ENCODE measurements around the gene CLDN6. TPM values are rescaled to one million over a fixed set of nuclear protein-coding genes. Genes with fewer than 3 reads are reported as not detected.

Gene CLDN6
- total and polyA plus RNA-seq, 2 of the 13 experiments (the other 11 are each of a cell fraction or from before 2014, with no cell fraction given) = 5.9 to 7.6 TPM

- no peak for TF ChIP-seq ZNF609 (CRISPR knock-in tag; IDR thresholded peaks at IDR 0.05; ENCODE audit: borderline replicate concordance)
- TF ChIP-seq GLI4 (CRISPR knock-in tag; IDR thresholded peaks at IDR 0.05; ENCODE audit: borderline replicate concordance) = no peak
- no peak for TF ChIP-seq ZSCAN5A (CRISPR knock-in tag; IDR thresholded peaks at IDR 0.05; ENCODE audit: borderline replicate concordance)
- no peak; the same call in 1 of the 2 replicates for TF ChIP-seq ZBTB7A (CRISPR knock-in tag; IDR thresholded peaks at IDR 0.05)
- no peak for TF ChIP-seq PLRG1 (conservative IDR thresholded peaks at IDR 0.05)
- TF ChIP-seq CBX5 (CRISPR knock-in tag; IDR thresholded peaks at IDR 0.05; ENCODE audit: borderline replicate concordance) = peak; percentile 25; the same call in 1 of the 2 replicates
- TF ChIP-seq CERS6 (CRISPR knock-in tag; IDR thresholded peaks at IDR 0.05) = no peak
- peak; percentile 68 for TF ChIP-seq ATF2 (CRISPR knock-in tag; IDR thresholded peaks at IDR 0.05)
- 0 out of 2 replicates have a peak, but pooled peaks have one; percentile 50 for TF ChIP-seq HNRNPL (IDR thresholded peaks at IDR 0.05; ENCODE audit: low read depth, low read length)
- peak; percentile 69 for TF ChIP-seq TEAD3 (CRISPR knock-in tag; optimal IDR thresholded peaks at IDR 0.05; ENCODE audit: borderline replicate concordance)
- no peak for TF ChIP-seq KAT2B (IDR thresholded peaks at IDR 0.05; ENCODE audit: borderline replicate concordance, low read depth, low read length)
- TF ChIP-seq PRPF4 (IDR thresholded peaks at IDR 0.05; ENCODE audit: low read depth, low read length, poor library complexity, severe bottlenecking) = no peak
- TF ChIP-seq HDAC2 (CRISPR knock-in tag; IDR thresholded peaks at IDR 0.05) = peak; percentile 76
- peak; percentile 81 for TF ChIP-seq RFX5 (IDR thresholded peaks at IDR 0.05; ENCODE audit: low read depth, low read length)
- peak; percentile 99 for TF ChIP-seq NFYB (CRISPR knock-in tag; IDR thresholded peaks at IDR 0.05)
- TF ChIP-seq ZNF451 (CRISPR knock-in tag; IDR thresholded peaks at IDR 0.05) = peak; percentile 25; the same call in 1 of the 2 replicates
- no peak; the same call in 1 of the 2 replicates for TF ChIP-seq IRF9 (CRISPR knock-in tag; IDR thresholded peaks at IDR 0.05; ENCODE audit: borderline replicate concordance)
- TF ChIP-seq CEBPG (CRISPR knock-in tag; IDR thresholded peaks at IDR 0.05) = no peak
- no peak for TF ChIP-seq ZNF616 (CRISPR knock-in tag; IDR thresholded peaks at IDR 0.05; ENCODE audit: low read depth)
- TF ChIP-seq YEATS2 (CRISPR knock-in tag; IDR thresholded peaks at IDR 0.05; ENCODE audit: borderline replicate concordance) = peak; percentile 79; the same call in 1 of the 2 replicates
These were observed 14.3 kb downstream of the CLDN6 start (continued) for GRCh38 chr16:3003582-3004270.
